HEK293T (cell line): Measurements from ENCODE around the gene RHOBTB3.
"Not testable (repeated sequence)": the region's sequence is repeated elsewhere in the genome, so short reads cannot be mapped to it uniquely, and the experiment has no call there.

Experiments used
- CTCF ChIA-PET: fragments of 350-600 bp; formaldehyde crosslinking; extraction: SDS; loops from one replicate; lab custom pipeline; 2021; ENCODE audit warnings: antibody characterized with exemption, inconsistent platforms; lab: Yijun Ruan, JAX
- POLR2A ChIA-PET: fragments of 350-600 bp; formaldehyde crosslinking; extraction: SDS; loops from one replicate; lab custom pipeline; 2020; ENCODE audit warnings: antibody characterized with exemption, inconsistent platforms; lab: Yijun Ruan, JAX
- DNase-seq: peaks from one replicate; pipeline ENCODE4 v3.0.0; 2012; ENCODE audit warnings: mixed read lengths; ENCODE audit errors: extremely low spot score
- ARNT ChIP-seq: fragments of 450-650 bp; IDR thresholded peaks from 2 replicates; pipeline ENCODE4 v1.6.1; 2017; ENCODE audit warnings: mild to moderate bottlenecking
- BHLHE40 ChIP-seq: fragments of 450-650 bp; IDR thresholded peaks from 2 replicates; pipeline ENCODE4 v1.6.1; 2016; ENCODE audit warnings: mild to moderate bottlenecking, moderate library complexity, borderline replicate concordance
- CTBP1 ChIP-seq: fragments of 450-650 bp; IDR thresholded peaks from 2 replicates; pipeline ENCODE4 v1.6.1; 2016; ENCODE audit warnings: borderline replicate concordance
- ELF4 ChIP-seq: fragments of 450-650 bp; IDR thresholded peaks from 2 replicates; pipeline ENCODE4 v1.6.1; 2017; ENCODE audit warnings: antibody characterized with exemption
- FOXA1 ChIP-seq: fragments of 450-650 bp; IDR thresholded peaks from 2 replicates; pipeline ENCODE4 v1.6.1; 2016; ENCODE audit warnings: mild to moderate bottlenecking
- FOXK2 ChIP-seq: fragments of 450-650 bp; IDR thresholded peaks from 2 replicates; pipeline ENCODE4 v1.6.1; 2016; ENCODE audit warnings: mild to moderate bottlenecking
- FOXM1 ChIP-seq: fragments of 450-650 bp; IDR thresholded peaks from 2 replicates; pipeline ENCODE4 v1.6.1; 2017; ENCODE audit warnings: mild to moderate bottlenecking, borderline replicate concordance
- HDGF ChIP-seq: fragments of 450-650 bp; IDR thresholded peaks from 2 replicates; pipeline ENCODE4 v1.6.1; 2017; ENCODE audit warnings: antibody characterized with exemption, borderline replicate concordance
- L3MBTL2 ChIP-seq: fragments of 450-650 bp; conservative IDR thresholded peaks from 2 replicates; pipeline ENCODE4 v1.6.1; 2016; ENCODE audit warnings: mild to moderate bottlenecking
- LEF1 ChIP-seq: fragments of 450-650 bp; IDR thresholded peaks from 2 replicates; pipeline ENCODE4 v1.6.1; 2017; ENCODE audit warnings: mild to moderate bottlenecking, borderline replicate concordance
- NFRKB ChIP-seq: fragments of 450-650 bp; IDR thresholded peaks from 2 replicates; pipeline ENCODE4 v1.6.1; 2016; ENCODE audit warnings: mild to moderate bottlenecking, moderate library complexity
- SP1 ChIP-seq: fragments of 450-650 bp; IDR thresholded peaks from 2 replicates; pipeline ENCODE4 v1.6.1; 2017
- SUZ12 ChIP-seq: fragments of 450-650 bp; IDR thresholded peaks from 2 replicates; pipeline ENCODE4 v1.6.1; 2016; ENCODE audit warnings: mild to moderate bottlenecking
- TARDBP ChIP-seq: fragments of 450-650 bp; IDR thresholded peaks from 2 replicates; pipeline ENCODE4 v1.6.1; 2016
- ZNF384 ChIP-seq: fragments of 450-650 bp; IDR thresholded peaks from 2 replicates; pipeline ENCODE4 v1.6.1; 2016
- TF ChIP-seq, protein P1 (sequence below): fragments of 450-650 bp; IDR thresholded peaks from 2 replicates; pipeline ENCODE4 v1.6.1; 2016

Gene RHOBTB3

DNA sequence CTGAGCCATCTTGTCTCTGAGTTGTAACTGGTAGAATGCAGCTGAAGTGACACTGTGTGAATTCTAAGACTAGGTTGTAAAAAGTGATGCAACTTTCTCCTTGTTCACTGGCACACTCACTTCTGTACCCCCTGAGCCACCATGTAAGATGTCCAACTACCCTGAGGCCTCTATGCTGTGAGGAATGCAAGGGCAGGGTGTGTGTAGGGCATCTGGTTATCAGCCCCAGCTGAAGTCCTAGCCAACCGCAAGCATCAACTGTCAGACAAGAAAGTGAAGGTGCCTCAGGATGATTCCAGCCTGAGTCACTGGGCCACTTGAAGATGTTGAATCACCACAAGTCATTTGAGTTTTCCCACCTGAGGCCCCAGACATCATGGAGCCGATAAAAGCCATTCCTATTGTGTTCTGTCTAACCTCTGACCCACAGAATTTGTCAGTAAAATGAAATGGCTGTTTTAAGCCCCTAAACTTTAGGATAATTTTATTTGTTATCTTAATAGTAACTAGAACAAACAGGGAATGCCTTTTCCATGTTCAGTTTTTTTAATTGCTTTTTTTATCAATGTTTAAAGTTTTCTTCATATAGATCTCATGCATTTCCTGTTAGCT is 18.7 kb upstream of the RHOBTB3 start:
- ChIA-PET POLR2A (interaction anchor here (0.9 to 5.2 kb wide), 11 partner anchors 9 to 123 kb away, joined by 3 to 46 read pairs (median 5); partner anchors contain the start of genes RFESD and RHOBTB3), CTCF (interaction anchor here (0.8 to 1.6 kb wide), 2 partner anchors 19 to 47 kb away, joined by 3 to 5 read pairs; partner anchors contain the start of gene RHOBTB3)
- no peak for TF ChIP-seq SUZ12
- TF ChIP-seq FOXM1: no peak
- no peak for TF ChIP-seq TARDBP
- no peak for TF ChIP-seq L3MBTL2
- TF ChIP-seq HDGF: no peak
- no peak for TF ChIP-seq BHLHE40
- no peak for TF ChIP-seq FOXA1
- TF ChIP-seq CTBP1: no peak
- no peak for DNase-seq

DNA sequence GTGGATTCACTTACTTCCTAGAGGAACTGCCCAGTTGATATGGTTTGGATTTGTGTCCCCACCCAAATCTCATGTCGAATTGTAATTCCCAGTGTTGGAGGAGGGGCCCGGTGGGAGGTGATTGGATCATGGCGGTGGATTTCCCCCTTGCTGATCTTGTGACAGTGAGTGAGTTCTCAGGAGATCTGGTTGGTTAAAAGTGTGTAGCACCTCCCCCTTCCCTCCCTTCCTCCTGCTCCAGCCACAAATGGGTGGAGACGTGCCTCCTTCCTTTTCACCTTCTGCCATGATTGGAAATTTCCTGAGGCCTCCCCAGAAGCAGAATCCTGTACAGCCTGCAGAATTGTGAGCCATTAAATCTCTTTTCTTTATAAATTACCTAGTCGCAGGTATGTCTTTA is 17.9 kb upstream of the RHOBTB3 start:
- DNase-seq, CTCF ChIA-PET: not testable (repeated sequence)
- POLR2A ChIA-PET: interaction anchor here (0.9 to 5.2 kb wide), 4 partner anchors 8 to 66 kb away, joined by 5 to 26 read pairs (median 12); partner anchors contain the start of gene RFESD

DNA sequence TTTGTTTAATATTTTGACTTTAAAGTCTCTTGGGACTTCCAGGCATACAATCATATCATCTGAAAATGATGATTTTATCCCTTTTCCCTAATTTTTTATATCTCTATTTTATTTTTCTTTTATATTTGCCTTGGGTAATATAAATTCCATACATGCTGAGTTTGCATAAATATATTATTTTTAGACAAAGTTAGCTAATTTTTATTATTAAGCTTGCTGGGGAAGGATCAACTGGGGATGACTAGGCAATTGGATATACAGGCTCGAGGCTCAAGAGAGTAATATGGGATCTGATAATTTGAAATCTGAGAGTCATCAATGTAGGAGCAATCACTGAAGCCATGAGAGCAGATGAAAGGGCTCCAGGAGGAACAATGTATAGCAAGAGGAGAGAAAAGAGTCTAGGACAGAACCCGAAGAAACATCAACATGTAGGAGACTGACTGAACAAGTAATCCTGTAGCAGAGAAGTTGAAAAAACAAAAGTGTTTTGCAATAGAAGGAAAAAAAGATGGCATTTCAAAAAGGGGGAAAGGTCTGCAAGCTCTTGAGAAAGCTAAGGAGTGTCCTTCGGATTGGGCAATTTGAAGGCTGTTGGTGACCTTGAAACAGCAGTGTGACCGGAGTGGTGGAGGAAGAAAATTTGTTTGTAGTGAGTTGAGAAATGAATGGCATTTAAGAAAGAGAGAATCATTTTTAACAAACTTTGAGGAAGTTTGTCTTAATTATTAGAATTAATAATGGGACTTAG is 17.0 kb upstream of the RHOBTB3 start:
- ChIA-PET POLR2A (no interaction called here), CTCF (no interaction called here)
- TF ChIP-seq TARDBP: no peak
- no peak for TF ChIP-seq BHLHE40
- TF ChIP-seq NFRKB: no peak
- DNase-seq: no peak

DNA sequence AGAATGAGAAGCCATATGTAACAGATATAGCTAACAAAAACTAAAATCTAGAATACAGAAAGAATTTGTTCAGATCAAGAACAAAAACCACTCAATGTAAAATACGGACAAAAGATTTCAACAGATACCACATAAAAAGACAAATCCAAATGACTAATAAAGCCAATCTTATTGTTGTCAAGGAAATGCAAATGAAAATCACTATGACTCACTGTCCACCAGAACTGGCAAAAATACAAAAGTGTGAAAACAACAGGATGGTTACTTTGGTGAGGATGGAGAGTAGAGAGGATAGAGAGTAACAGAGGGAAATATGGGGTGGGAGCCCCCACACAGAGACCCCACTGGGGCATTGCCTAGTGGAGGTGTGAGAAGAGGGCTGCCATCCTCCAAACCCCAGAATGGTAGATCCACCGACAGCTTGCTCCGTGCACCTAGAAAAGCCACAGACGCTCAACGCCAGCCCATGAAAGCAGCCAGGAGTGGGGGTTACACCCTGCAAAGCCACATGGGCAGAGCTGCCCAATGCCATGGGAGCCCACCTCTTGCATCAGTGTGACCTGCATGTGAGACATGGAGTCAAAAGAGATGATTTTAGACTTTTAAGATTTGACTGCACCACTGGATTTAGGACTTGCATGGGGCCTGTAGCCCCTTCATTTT is 15.2 kb upstream of the RHOBTB3 start:
- ChIA-PET CTCF (interaction anchor here (0.7 kb wide), 1 partner anchor 63 kb away, joined by 3 read pairs; no protein-coding TSS in a partner anchor), POLR2A (interaction anchor here (1.2 kb wide), 1 partner anchor 15 kb away, joined by 3 read pairs; no protein-coding TSS in a partner anchor)
- TF ChIP-seq SUZ12: no peak
- TF ChIP-seq BHLHE40: no peak
- TF ChIP-seq TARDBP: no peak
- TF ChIP-seq FOXK2: no peak
- TF ChIP-seq ELF4: no peak
- TF ChIP-seq LEF1: no peak
- TF ChIP-seq ARNT: no peak
- TF ChIP-seq NFRKB: no peak
- TF ChIP-seq FOXA1: no peak
- TF ChIP-seq HDGF: no peak
- TF ChIP-seq, protein P1, sequence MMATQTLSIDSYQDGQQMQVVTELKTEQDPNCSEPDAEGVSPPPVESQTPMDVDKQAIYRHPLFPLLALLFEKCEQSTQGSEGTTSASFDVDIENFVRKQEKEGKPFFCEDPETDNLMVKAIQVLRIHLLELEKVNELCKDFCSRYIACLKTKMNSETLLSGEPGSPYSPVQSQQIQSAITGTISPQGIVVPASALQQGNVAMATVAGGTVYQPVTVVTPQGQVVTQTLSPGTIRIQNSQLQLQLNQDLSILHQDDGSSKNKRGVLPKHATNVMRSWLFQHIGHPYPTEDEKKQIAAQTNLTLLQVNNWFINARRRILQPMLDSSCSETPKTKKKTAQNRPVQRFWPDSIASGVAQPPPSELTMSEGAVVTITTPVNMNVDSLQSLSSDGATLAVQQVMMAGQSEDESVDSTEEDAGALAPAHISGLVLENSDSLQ: no peak
- TF ChIP-seq L3MBTL2: no peak
- TF ChIP-seq FOXM1: no peak
- DNase-seq: no peak

DNA sequence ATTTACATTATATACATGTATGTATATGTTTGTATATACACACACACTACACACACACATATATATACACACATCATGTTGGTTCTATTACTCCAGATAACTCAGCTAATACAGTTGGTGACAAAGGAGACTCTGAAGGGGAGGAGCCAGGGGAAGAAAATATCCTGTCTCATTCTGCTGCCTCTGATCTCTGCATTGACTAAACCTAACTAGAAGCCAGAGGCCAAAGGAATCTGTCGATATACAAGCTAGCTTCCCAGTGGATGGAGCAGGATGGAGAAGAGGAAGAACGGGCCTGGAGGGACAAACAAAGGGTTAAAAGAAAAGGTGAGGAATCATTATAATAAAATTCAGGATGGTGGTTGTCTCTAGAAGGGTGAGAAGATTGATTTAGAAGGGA is 13.7 kb upstream of the RHOBTB3 start:
- TF ChIP-seq HDGF (no peak), L3MBTL2 (no peak), SUZ12 (no peak), ZNF384 (no peak), ELF4 (no peak), NFRKB (no peak)
- TF ChIP-seq, protein P1: no peak
- CTCF ChIA-PET: interaction anchor here (0.7 to 1.7 kb wide), 2 partner anchors 22 to 44 kb away, joined by 3 to 4 read pairs; no protein-coding TSS in a partner anchor
- POLR2A ChIA-PET: interaction anchor here (2.3 kb wide), 1 partner anchor 14 kb away, joined by 9 read pairs; the partner anchor contains the start of gene RHOBTB3
- no peak for DNase-seq

DNA sequence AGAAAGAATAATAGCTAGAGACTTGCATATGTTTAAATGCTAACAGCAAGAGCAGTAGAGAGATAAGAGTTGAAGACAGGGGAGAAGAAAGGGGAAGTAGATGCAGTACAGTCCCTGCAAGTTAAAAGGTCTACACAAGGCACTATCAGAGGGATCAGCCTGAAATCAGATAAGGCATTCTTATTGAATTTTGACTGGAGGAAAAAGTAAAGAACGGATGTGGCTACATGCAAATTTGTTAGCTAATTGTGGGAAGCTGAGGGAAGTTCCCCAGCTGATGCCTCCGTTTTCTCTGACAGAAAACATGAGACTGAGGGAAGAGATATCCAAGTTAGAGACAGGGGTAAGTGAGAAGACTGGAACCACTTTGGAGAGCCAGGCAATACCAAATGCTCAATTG is 12.9 kb upstream of the RHOBTB3 start:
- no peak for TF ChIP-seq FOXK2
- TF ChIP-seq L3MBTL2: no peak
- no peak for TF ChIP-seq NFRKB
- no peak for TF ChIP-seq FOXA1
- no peak for TF ChIP-seq HDGF
- TF ChIP-seq TARDBP: no peak
- TF ChIP-seq ZNF384: no peak
- no peak for TF ChIP-seq ELF4
- TF ChIP-seq BHLHE40: no peak
- DNase-seq: no peak
- CTCF ChIA-PET: interaction anchor here (0.7 to 1.7 kb wide), 2 partner anchors 23 to 44 kb away, joined by 3 to 4 read pairs; no protein-coding TSS in a partner anchor

DNA sequence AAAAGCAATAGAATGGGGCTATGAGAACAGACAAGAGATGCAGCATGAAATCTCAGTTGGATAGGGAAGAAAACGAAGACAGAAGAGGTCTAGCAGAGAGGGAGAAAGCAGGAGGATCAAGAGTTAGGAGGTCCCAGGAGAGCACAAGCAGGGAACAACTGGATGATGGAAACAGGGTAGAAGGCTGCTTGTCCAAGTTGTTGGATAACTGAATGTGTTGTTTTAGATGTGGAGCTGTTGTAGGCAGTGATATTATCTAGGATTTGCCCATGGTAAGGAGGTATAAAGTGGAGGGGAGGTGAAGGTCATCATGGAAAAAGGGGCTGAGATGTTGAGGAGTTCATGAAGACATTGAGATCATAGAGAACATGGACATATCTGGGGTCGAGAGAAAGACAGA is 12.4 kb upstream of the RHOBTB3 start:
- CTCF ChIA-PET: no interaction called here
- no peak for DNase-seq
- POLR2A ChIA-PET: interaction anchor here (2.3 kb wide), 1 partner anchor 12 kb away, joined by 9 read pairs; the partner anchor contains the start of gene RHOBTB3
- no peak for TF ChIP-seq FOXK2
- TF ChIP-seq FOXM1: no peak
- no peak for TF ChIP-seq TARDBP
- TF ChIP-seq BHLHE40: no peak
- TF ChIP-seq NFRKB: no peak
- TF ChIP-seq SUZ12: no peak
- TF ChIP-seq CTBP1: no peak
- TF ChIP-seq ZNF384: no peak
- TF ChIP-seq, protein P1: no peak
- TF ChIP-seq SP1: no peak
- TF ChIP-seq ARNT: no peak
- no peak for TF ChIP-seq HDGF
- TF ChIP-seq LEF1: no peak
- TF ChIP-seq FOXA1: no peak
- no peak for TF ChIP-seq L3MBTL2
- TF ChIP-seq ELF4: no peak

More for the DNA sequence above, 12.9 kb upstream of the RHOBTB3 start:
- POLR2A ChIA-PET: interaction anchor here (2.3 kb wide), 1 partner anchor 13 kb away, joined by 9 read pairs; the partner anchor contains the start of gene RHOBTB3
